Stimulated activated CD4-positive, alpha-beta T cell treated with anti-CD3 and anti-CD28 coated beads, Interleukin-15, amount 100 ng/mL, for 1 hour (primary cell): ENCODE measurements around the gene WDR19.

Source experiments
- DNase-seq, 2 donors: peaks; one replicate each; pipeline ENCODE4 v3.0.0-alpha.2; 2020; ENCODE audit warnings: low read depth in 1 of 2, low spot score in 1 of 2

WDR19 gene

DNA sequence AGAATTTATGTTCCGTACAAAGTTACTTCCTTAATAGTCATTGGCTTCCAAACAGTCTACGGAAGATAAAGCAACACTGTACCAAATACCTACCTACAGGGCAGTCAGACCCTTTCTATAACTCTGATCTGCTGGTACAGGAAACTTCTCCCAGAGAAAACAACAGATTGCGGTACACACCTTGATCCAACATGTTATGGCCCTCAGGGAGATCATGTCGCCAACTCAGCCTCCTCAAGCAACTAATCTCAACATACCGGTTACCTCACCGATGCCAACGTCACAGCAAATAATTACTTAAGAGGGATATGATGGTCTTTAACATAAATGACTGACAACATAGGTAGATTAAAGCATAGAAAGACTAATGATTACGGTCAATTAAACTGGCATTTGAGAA, 113.5 kb downstream of the WDR19 start:
- no peak for DNase-seq

- DNase-seq, result no peak
These were observed 120.6 kb downstream of the WDR19 start for GRCh38 chr4:39302901-39303300.

GRCh38 chr4:39303871-39304270, 121.5 kb downstream of the WDR19 start:
- no peak for DNase-seq

DNA sequence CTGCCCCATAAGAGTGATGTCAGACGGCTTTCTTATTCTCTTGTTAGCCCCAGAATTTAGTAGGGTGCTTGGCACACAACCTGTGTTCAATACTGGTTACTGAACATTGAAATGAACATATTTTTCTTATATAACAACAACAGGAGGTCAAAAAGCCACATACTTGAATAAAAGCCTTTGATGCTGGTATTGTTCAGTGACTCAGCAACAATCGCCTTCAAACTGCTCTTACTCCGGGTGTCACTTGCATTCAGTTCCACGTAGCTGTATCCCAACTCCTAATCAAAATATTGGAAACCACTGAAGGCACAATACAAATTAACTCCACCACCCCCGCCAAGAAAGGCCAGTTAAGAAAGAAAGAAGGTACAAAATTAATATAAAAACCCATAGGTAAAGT, 122.3 kb downstream of the WDR19 start:
- no peak for DNase-seq

GRCh38 chr4:39305912-39306677, 123.8 kb downstream of the WDR19 start:
- no peak for DNase-seq

DNA sequence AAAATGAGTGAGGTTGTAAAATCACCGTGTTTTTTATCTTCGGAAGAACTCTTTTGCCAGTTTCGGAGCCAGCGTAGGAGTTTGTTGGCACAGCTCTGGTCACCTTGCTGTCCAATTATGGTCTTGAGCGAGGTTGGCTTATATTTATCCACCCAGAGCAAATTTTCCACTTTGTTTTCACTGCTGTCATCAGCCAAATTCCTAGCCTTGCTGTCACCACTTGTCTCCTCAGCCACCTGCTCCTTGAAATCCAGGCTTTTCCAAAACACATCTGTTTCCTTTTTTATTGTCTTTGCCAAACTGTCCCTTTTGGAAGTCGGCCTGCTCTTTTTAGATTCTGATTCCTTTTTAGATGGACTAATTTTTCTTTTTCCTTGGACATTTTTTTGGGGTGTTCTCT, 126.3 kb downstream of the WDR19 start:
- no peak for DNase-seq

- no peak for DNase-seq
These were observed 130.5 kb downstream of the WDR19 start for GRCh38 chr4:39312816-39313215.

- DNase-seq, result no peak
These were observed 137.3 kb downstream of the WDR19 start for GRCh38 chr4:39319676-39320075.

DNA sequence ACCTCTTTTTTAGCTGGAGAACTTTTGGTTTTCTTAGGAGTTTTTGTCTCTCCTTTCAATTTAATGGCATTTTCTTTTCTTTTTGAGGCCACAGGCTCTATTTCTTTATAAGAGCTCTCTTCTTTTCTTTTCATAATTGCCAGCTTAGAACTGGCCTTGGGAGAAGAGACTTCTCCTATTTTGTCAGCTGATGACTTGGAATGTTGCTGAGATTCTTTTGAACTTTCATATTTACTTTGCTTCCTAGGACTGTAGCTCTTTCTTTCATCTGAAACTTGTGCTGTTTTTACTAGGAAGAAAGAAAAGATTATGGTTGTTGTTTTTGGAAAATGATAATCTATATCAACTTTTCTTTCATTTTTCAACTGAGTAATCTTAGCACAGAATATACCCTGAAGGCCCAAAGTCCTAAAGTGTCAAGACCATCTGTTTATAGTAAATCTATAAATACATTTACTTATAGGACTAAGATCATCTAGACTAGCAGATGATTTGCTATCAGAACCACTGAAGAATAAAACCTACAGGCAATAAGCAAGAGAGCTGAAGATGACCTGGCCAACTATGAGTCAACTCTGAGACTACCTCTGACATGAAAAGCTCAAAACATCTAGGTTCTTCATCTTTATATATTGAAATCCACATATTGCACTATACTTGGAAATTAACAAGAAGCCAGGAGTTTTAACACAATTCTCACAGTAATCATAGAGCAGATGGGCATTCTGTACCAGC, 138.2 kb downstream of the WDR19 start:
- DNase-seq, result no peak

- no peak for DNase-seq
These were observed 141.5 kb downstream of the WDR19 start for GRCh38 chr4:39323821-39324220.

- no peak for DNase-seq
These were observed 142.1 kb downstream of the WDR19 start for GRCh38 chr4:39324446-39324845.

DNA sequence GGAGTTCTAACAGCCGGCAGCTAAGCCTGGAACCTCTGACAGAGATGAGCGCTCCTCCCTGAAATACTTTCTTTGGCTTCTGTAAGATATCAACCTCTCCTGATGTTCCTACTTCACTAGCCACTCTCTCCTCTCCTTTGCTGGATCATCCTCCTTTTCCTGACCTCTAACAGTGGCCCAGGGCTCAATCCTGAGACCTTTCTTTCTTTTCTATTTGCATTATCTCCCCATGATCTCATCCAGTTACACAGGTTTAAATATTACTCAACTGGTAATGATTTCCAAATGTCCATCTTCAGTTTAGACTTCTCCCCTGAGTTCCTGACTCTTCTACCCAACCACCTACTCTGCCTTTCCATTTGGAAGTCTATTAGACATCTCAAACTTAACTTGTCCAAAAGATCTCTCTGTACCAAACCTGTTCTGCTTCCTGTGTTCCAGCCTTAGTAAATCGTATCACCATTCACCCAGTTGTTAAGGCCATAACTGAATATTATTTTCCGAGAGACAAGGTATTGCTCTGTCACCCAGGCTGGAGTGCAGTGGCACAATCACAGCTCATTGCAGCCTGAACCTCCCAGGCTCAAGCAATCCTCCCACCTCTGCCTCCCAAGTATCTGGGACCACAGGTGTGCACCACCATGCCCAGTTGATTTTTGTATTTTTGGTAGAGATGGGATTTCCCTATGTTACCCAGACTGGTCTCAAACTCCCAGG, 142.7 kb downstream of the WDR19 start:
- no peak for DNase-seq

DNA sequence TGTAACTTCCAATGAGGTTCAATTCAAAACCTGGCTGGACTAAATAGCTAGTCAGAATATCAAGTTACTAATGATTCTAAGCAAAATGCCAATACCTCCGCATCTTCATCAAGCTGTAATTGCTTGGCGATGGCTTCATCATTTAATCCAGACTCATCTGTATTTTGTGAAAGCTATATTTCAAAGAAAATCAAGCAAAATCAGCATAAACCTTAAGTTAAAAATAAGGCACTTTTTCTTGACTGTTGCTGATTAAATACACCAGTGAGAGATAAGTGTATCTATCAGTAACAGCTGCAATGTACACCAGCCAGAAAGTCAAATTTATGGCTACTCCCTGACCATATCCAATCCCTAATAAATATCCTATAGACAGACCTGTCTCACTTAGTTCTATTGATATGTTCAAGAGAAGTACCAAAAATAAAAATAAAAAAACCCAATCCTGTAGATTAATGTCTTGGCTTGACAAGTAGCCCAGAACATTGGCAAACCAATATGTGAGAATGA, 144.2 kb downstream of the WDR19 start:
- DNase-seq, result no peak

DNA sequence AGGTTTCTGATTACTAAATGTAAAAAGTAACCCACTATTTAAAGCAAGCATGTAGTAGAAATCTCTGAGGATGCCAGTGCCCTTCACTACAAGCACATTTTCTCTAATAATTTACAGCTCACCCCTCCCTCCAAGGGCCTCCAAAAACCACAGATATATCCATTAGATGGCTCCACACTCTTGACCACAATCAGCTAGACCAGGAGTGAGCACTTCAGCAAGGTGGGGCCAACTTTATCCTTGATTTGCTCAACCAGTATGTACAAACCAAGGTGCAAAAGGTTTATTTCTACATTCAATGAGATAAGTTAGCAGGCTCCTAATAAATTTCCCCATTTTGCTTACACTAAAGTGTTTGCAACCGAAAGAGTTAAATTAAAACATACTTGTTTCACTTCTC, 148.0 kb downstream of the WDR19 start:
- DNase-seq, result no peak

GRCh38 chr4:39331191-39331590, 148.9 kb downstream of the WDR19 start:
- no peak for DNase-seq
